ENCODE measurements around the gene ATF5. TPM values are rescaled to one million over a fixed set of nuclear protein-coding genes. Genes with fewer than 3 reads are reported as not detected.

ATF5 gene
- total RNA-seq, 1 experiment from 2014 or later = 30.7 TPM

- no TSS peak for BruUV-seq (replicated peaks)
- H3K4me3 Mint-ChIP-seq (ENCODE audit: low read depth, unreplicated experiment) = peak overlapping the region; percentile 83
- H3K27me3 Mint-ChIP-seq (ENCODE audit: unreplicated experiment) = no peaks in the 10 kb centered on the region
- H3K9me3 Mint-ChIP-seq (ENCODE audit: low read depth, unreplicated experiment) = no peaks in the 10 kb centered on the region
- CTCF ChIA-PET = interaction anchor here (1.1 to 3.0 kb wide), 3 partner anchors 32 to 196 kb away, joined by 3 to 10 read pairs (median 8); partner anchors contain the start of gene IL4I1
- TF ChIP-seq CTCF (IDR thresholded peaks at IDR 0.05; ENCODE audit: unreplicated experiment) = no peak
- intact Hi-C loops (cut with micrococcal nuclease; ENCODE audit: unreplicated experiment) = no loop called here
- peaks cover 28% of the 10 kb centered on the region for H3K4me1 Mint-ChIP-seq (ENCODE audit: low read depth, unreplicated experiment)
- no peak for DNase-seq
- H3K36me3 Mint-ChIP-seq (ENCODE audit: insufficient read depth, unreplicated experiment) = peaks cover 86% of the 10 kb centered on the region
- H3K27ac Mint-ChIP-seq (ENCODE audit: unreplicated experiment) = peak overlapping the region; percentile 0
Observed at GRCh38 chr19:49927526-49928264, 1.3 kb upstream of the ATF5 start.

- no peaks in the 10 kb centered on the region for H3K27me3 Mint-ChIP-seq (ENCODE audit: unreplicated experiment)
- H3K4me3 Mint-ChIP-seq (ENCODE audit: low read depth, unreplicated experiment) = peak overlapping the region; percentile 83
- H3K27ac Mint-ChIP-seq (ENCODE audit: unreplicated experiment) = peak overlapping the region; percentile 87
- H3K9me3 Mint-ChIP-seq (ENCODE audit: low read depth, unreplicated experiment) = peaks cover 2% of the 10 kb centered on the region
- H3K36me3 Mint-ChIP-seq (ENCODE audit: insufficient read depth, unreplicated experiment) = peaks cover 67% of the 10 kb centered on the region
- intact Hi-C loops (cut with micrococcal nuclease; ENCODE audit: unreplicated experiment) = no loop called here
- CTCF ChIA-PET = interaction anchor here (0.5 to 3.0 kb wide), 10 partner anchors 10 to 255 kb away, joined by 3 to 10 read pairs (median 3); no protein-coding TSS in a partner anchor
- no TSS peak for BruUV-seq (replicated peaks)
- peak; percentile 94 for DNase-seq
- peaks cover 36% of the 10 kb centered on the region for H3K4me1 Mint-ChIP-seq (ENCODE audit: low read depth, unreplicated experiment)
- no peak for TF ChIP-seq CTCF (IDR thresholded peaks at IDR 0.05; ENCODE audit: unreplicated experiment)
Observed at GRCh38 chr19:49929611-49930482, 842 bp downstream of the ATF5 start.

- CTCF ChIA-PET = interaction anchor here (1.0 to 3.0 kb wide), 2 partner anchors 61 to 73 kb away, joined by 3 to 10 read pairs; no protein-coding TSS in a partner anchor
- intact Hi-C loops (cut with micrococcal nuclease; ENCODE audit: unreplicated experiment) = no loop called here
- no peak for TF ChIP-seq CTCF (IDR thresholded peaks at IDR 0.05; ENCODE audit: unreplicated experiment)
- Mint-ChIP-seq H3K27me3 (ENCODE audit: unreplicated experiment) (peaks cover 4% of the 10 kb centered on the region), H3K4me3 (ENCODE audit: low read depth, unreplicated experiment) (peak overlapping the region; percentile 83), H3K9me3 (ENCODE audit: low read depth, unreplicated experiment) (peaks cover 2% of the 10 kb centered on the region), H3K4me1 (ENCODE audit: low read depth, unreplicated experiment) (peaks cover 36% of the 10 kb centered on the region), H3K36me3 (ENCODE audit: insufficient read depth, unreplicated experiment) (peaks cover 60% of the 10 kb centered on the region), H3K27ac (ENCODE audit: unreplicated experiment) (peak overlapping the region; percentile 87)
- DNase-seq = no peak
- BruUV-seq (replicated peaks) = no TSS peak
Observed at GRCh38 chr19:49930483-49931011, 1.5 kb downstream of the ATF5 start.

- Mint-ChIP-seq H3K27ac (ENCODE audit: unreplicated experiment) (peak overlapping the region; percentile 87), H3K4me1 (ENCODE audit: low read depth, unreplicated experiment) (peaks cover 36% of the 10 kb centered on the region), H3K4me3 (ENCODE audit: low read depth, unreplicated experiment) (no peak overlapping the region), H3K36me3 (ENCODE audit: insufficient read depth, unreplicated experiment) (peaks cover 54% of the 10 kb centered on the region), H3K27me3 (ENCODE audit: unreplicated experiment) (peaks cover 13% of the 10 kb centered on the region), H3K9me3 (ENCODE audit: low read depth, unreplicated experiment) (peaks cover 2% of the 10 kb centered on the region)
- CTCF ChIA-PET = no interaction called here
- intact Hi-C loops (cut with micrococcal nuclease; ENCODE audit: unreplicated experiment) = no loop called here
- BruUV-seq (replicated peaks) = TSS peak; percentile 31
- no peak for TF ChIP-seq CTCF (IDR thresholded peaks at IDR 0.05; ENCODE audit: unreplicated experiment)
- no peak for DNase-seq
Observed at GRCh38 chr19:49931293-49932040, 2.5 kb downstream of the ATF5 start.
